Psoas muscle (tissue), 8 donors: ENCODE results near the gene ZNF12. TPM values are rescaled to one million over a fixed set of nuclear protein-coding genes. Genes with fewer than 3 reads are reported as not detected.
"Not testable (repeated sequence)": the region's sequence is repeated elsewhere in the genome, so short reads cannot be mapped to it uniquely, and the experiment has no call there.

ENCODE experiments used
- ATAC-seq, 4 donors: fragments of 200-7000 bp; cut with Tn5 transposase; one replicate each; pipeline ENCODE4 v1.9.1; 2020; ENCODE audit warnings: moderate library complexity in 3 of 4, mild to moderate bottlenecking in 2 of 4
- DNase-seq, 2 donors: peaks; one replicate each; pipeline ENCODE4 v3.0.0-alpha.2; 2020
- H3K27ac ChIP-seq: fragments of 200-600 bp; one replicate; pipeline ENCODE4 v1.8.0; 2022
- H3K27me3 ChIP-seq, 3 donors: fragments of 200-600 bp in 1 of 3; one replicate each; pipeline versions ENCODE4 v1.6.1 to v1.8.0; 2013 to 2022; ENCODE audit warnings: low read length in 2 of 3, mild to moderate bottlenecking in 2 of 3, moderate library complexity in 1 of 3; ENCODE audit not compliant: insufficient read depth in 3 of 3
- H3K36me3 ChIP-seq, 2 donors: fragments of 200-600 bp in 1 of 2; one replicate each; pipeline versions ENCODE4 v1.6.1 to v1.8.0; 2013 to 2022; ENCODE audit warnings: low read depth in 1 of 2, mild to moderate bottlenecking in 1 of 2, moderate library complexity in 1 of 2; ENCODE audit not compliant: insufficient read depth in 1 of 2
- H3K4me1 ChIP-seq: fragments of 200-600 bp; one replicate; pipeline ENCODE4 v1.8.0; 2022
- H3K4me3 ChIP-seq: fragments of 200-600 bp; one replicate; pipeline ENCODE4 v1.8.0; 2022; ENCODE audit warnings: mild to moderate bottlenecking
- H3K9me3 ChIP-seq: fragments of 200-600 bp; one replicate; pipeline ENCODE4 v1.8.0; 2022
- WGBS, 3 donors: extraction: QIAGEN DNeasy Blood & Tissue Kit; methylation state at CpG; one replicate each; pipeline versions ENCODE4 v1.1.6 to v1.1.7; 2013; 5-methylcytosine and 5-hydroxymethylcytosine counted together
- intact Hi-C, 2 donors: fragments of 100-400 bp; cut with DNase I; formaldehyde crosslinking; loops; one replicate each; pipeline versions ENCODE4 v1.11.0 to v1.14.2; 2022
- polyA plus RNA-seq, 3 donors: library from polyadenylated mRNA; stranded (reverse); fragments of 200-250 nt; gene quantifications; one replicate each; pipeline ENCODE4 v1.2.3, GENCODE V29; 2013
- total RNA-seq, 4 donors: library from RNA; stranded (reverse); fragmentation: NEBNext Ultra II Directional in 2 of 4; extraction: Animal tissue kit (Norgen Biotek cat#: 25700) in 2 of 4; gene quantifications; one replicate each; pipeline versions ENCODE4 v1.2.1 to v1.2.4, GENCODE V29; 2021 to 2023
- TF ChIP-seq, protein P1 (sequence below): fragments of 200-600 bp; IDR thresholded peaks from one replicate; pipeline ENCODE4 v1.8.0; 2022; ENCODE audit warnings: antibody characterized with exemption
- donor health status: healthy with polysubstance abuse.
- donor health status: DM: no; HTN: no; CAD: no; lungs with moderate emphysema.
- donor health status: Bipolar disorder and iron deficiency.
- donor health status: healthy.
- donor health status: DM: yes; HTN: yes; CAD: no.
- donor health status: DM: no; HTN: no; CAD: no.
- donor health status: DM: no; HTN: no; CAD: no.
- donor health status: DM: yes; HTN: yes; CAD: no.

ZNF12 gene
- total and polyA plus RNA-seq, 7 donors, result 5.1 to 13.6 (median 9.4) TPM

DNA sequence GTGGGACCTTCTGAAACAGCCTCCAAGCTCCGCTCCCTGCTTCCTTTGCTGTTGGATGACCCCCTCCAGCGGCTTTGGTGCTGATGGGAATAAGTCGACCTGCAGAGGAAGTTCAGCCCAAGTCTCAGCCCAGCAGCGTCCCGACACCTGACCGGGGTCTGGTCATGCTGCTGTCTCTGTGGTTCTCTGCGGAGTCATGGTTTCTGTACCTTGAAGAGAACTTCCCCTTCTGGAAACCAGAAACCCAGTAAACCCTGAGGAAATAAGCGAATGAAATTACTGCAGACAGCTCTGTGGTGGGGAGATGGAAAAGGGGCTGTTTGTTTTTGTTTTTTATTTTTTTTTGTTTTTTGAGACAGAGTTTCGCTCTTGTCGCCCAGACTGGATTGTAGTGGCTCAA, 18.3 kb upstream of the ZNF12 start:
- H3K4me1 ChIP-seq, result peaks cover 2% of the 10 kb centered on the region
- H3K27ac ChIP-seq, result no peak overlapping the region
- ATAC-seq, result no peak
- no peaks in the 10 kb centered on the region for H3K36me3 ChIP-seq
- peaks cover 0 to 4% (median 0%) of the 10 kb centered on the region in 3 donors for H3K27me3 ChIP-seq
- intact Hi-C loops, result loop anchor here in 1 of 2 donors (10.0 kb wide), 1 partner anchor 80 kb away; no protein-coding TSS in a partner anchor
- no peaks in the 10 kb centered on the region for H3K9me3 ChIP-seq
- no peak overlapping the region for H3K4me3 ChIP-seq
- DNase-seq, result no peak
- 82 to 84% (median 84%) methylated on average over 10 of the region's 10 CpGs for WGBS, 3 donors
- TF ChIP-seq, protein P1, sequence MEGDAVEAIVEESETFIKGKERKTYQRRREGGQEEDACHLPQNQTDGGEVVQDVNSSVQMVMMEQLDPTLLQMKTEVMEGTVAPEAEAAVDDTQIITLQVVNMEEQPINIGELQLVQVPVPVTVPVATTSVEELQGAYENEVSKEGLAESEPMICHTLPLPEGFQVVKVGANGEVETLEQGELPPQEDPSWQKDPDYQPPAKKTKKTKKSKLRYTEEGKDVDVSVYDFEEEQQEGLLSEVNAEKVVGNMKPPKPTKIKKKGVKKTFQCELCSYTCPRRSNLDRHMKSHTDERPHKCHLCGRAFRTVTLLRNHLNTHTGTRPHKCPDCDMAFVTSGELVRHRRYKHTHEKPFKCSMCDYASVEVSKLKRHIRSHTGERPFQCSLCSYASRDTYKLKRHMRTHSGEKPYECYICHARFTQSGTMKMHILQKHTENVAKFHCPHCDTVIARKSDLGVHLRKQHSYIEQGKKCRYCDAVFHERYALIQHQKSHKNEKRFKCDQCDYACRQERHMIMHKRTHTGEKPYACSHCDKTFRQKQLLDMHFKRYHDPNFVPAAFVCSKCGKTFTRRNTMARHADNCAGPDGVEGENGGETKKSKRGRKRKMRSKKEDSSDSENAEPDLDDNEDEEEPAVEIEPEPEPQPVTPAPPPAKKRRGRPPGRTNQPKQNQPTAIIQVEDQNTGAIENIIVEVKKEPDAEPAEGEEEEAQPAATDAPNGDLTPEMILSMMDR, result no peak

GRCh38 chr7:6724351-6724750, 17.6 kb upstream of the ZNF12 start:
- not testable (repeated sequence) for H3K36me3 ChIP-seq, ATAC-seq, DNase-seq, H3K27me3 ChIP-seq, H3K4me3 ChIP-seq, H3K9me3 ChIP-seq, H3K4me1 ChIP-seq, H3K27ac ChIP-seq
- 78 to 88% (median 81%) methylated on average over 4 of the region's 4 CpGs for WGBS, 3 donors
- intact Hi-C loops, result loop anchor here in 1 of 2 donors (10.0 kb wide), 1 partner anchor 80 kb away; no protein-coding TSS in a partner anchor

DNA sequence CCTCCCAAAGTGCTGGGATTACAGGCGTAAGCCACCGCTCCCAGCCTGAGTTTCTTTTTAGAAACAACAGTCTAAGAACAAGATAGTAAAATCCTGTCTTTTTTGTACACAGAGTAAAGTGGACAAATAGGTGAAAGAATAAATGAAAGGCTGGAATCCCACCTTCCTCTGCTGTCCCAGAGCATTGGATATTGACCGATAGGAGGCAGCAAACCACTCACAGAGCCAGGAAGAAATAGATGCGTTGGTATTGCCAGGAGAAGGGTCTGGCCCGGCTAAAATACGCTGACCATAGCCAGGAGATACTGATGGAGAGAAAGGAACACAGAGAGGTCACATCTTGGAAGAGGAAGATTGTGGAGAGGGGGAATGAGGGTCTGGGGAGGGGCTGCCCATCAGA, 11.4 kb upstream of the ZNF12 start:
- TF ChIP-seq, protein P1, result no peak
- 55 to 57% (median 57%) methylated on average over 6 of the region's 6 CpGs for WGBS, 3 donors
- Histone ChIP-seq H3K27me3 (peaks cover 0 to 11% (median 0%) of the 10 kb centered on the region in 3 donors), H3K4me1 (no peaks in the 10 kb centered on the region), H3K27ac (no peak overlapping the region), H3K36me3 (no peaks in the 10 kb centered on the region), H3K4me3 (no peak overlapping the region), H3K9me3 (no peaks in the 10 kb centered on the region)
- ATAC-seq (no peak), DNase-seq (no peak)
- intact Hi-C loops, result no loop called here

DNA sequence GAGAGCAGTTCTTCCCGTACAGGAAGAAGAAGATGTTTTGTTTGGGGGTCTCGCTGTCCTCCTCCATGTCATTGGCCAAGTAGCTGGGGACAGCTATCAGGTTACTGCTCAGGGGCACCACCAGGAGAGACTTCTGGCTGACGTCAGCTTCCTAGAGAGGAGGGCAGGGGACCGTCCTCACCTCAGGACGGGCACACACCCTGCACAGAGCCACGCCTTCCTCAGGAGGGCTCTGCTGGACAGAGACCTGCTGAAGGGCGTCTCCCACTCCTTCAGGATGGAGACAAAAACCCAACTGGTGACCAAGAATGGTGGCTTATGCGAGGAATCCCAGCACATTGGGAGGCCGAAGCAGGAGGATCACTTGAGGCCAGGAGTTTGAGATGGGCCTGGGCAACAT, 9.2 kb upstream of the ZNF12 start:
- H3K27ac ChIP-seq, H3K9me3 ChIP-seq, intact Hi-C loops, H3K4me3 ChIP-seq, H3K36me3 ChIP-seq, DNase-seq, ATAC-seq, H3K4me1 ChIP-seq: not testable (repeated sequence)
- H3K27me3 ChIP-seq, result peaks cover 0 to 11% (median 0%) of the 10 kb centered on the region in 3 donors
- 59 to 75% (median 61%) methylated on average over 9 of the region's 9 CpGs for WGBS, 3 donors

GRCh38 chr7:6714360-6714759, 7.6 kb upstream of the ZNF12 start:
- no peaks in the 10 kb centered on the region for H3K36me3 ChIP-seq
- no peak overlapping the region for H3K4me3 ChIP-seq
- intact Hi-C loops, result no loop called here
- no peak overlapping the region for H3K27ac ChIP-seq
- H3K27me3 ChIP-seq, result peaks cover 0 to 11% (median 0%) of the 10 kb centered on the region in 3 donors
- no peaks in the 10 kb centered on the region for H3K9me3 ChIP-seq
- no peaks in the 10 kb centered on the region for H3K4me1 ChIP-seq
- no peak for DNase-seq
- WGBS, 3 donors, result 69 to 75% (median 73%) methylated on average over 5 of the region's 5 CpGs
- TF ChIP-seq, protein P1, result no peak
- ATAC-seq, result no peak

- ATAC-seq, result no peak
- Histone ChIP-seq H3K4me3 (no peak overlapping the region), H3K27me3 (no peaks in the 10 kb centered on the region), H3K36me3 (peaks cover 0 to 5% of the 10 kb centered on the region in 2 donors), H3K27ac (no peak overlapping the region), H3K9me3 (no peaks in the 10 kb centered on the region), H3K4me1 (peaks cover 14% of the 10 kb centered on the region)
- 85 to 87% (median 87%) methylated on average over 6 of the region's 6 CpGs for WGBS, 3 donors
- TF ChIP-seq, protein P1, result no peak
- no peak for DNase-seq
- intact Hi-C loops, result no loop called here
Measured at GRCh38 chr7:6709808-6710207, 3.1 kb upstream of the ZNF12 start.
